ENCODE data around the gene CNOT11.

CNOT11 gene

DNA sequence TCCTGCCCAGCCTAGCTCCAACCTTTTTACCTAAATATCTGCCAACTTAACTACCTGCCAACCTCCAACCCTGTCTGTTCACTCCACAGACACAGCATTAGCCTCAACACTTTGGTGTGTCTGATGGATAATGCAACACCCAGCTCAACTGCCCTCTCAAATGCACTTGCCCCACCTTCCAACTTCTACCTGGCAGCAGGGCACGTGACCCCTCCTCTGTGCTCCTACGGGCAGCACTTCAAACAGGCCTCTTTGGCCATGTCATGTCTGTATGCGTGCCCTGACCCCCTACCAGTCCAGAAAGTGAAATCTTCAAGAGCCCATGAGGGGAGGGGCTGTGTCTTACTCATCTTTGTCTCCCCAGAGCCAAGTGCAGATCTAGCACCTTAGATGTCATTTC, 30.3 kb downstream of the CNOT11 start:
- no peak for DNase-seq

DNA sequence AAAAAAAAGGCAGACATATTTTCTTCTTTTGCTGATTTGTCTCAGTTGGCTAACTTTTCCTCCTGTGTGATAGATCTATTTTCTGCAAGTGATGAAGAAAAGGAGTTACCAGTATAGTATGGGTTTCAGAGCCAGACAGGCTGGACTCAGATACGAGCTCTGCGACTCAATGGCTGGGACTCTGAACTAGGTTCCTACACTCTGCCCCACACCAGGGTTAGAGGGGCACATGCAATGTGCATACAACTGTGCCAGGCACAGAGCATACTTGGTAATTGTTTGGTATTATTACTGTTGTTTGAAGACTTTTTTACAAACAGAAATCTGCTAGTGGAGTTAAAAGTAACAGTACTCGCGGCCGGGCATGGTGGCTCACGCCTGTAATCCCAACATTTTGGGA, 34.0 kb downstream of the CNOT11 start:
- no peak for DNase-seq

DNA sequence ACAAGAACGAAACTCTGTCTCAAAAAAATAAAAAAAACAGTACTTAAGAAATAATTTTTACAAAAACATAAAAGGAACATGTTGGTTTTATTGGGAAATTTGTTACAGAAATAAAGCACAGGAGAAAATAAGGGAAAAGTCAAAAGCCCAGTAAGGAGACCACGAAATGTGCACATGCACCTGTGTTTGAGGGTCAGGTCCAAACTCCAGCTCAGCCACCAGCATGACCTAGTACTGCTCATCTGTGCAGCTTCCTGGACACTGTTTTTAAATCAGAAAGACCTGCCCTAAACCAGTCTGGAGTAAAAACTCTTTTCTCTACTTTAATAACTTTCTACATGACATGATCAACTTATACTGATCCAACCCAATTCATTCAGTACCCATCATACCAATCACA, 34.6 kb downstream of the CNOT11 start:
- DNase-seq = no peak

DNA sequence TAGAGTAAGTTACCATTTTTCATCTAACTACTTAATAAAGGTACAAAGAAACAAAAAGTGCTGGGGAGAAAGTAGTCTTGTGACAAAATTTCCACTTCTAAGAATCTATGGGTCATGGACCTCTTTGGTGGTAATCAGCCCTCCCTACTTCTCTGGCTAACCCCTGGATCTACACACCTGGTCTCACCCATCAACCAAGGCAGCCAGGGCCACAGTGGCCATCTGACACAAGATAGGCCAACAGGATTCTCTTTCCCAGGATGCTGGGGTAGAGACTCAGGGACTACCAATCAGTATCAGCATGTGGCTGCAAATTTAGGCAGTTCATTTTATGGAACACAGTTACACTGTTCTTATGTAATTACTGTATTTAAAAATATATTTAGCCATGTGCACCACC, 38.0 kb downstream of the CNOT11 start:
- no peak for DNase-seq

GRCh38 chr2:101291973-101292372, 39.3 kb downstream of the CNOT11 start:
- DNase-seq = no peak

- no peak for DNase-seq
These were observed 40.9 kb downstream of the CNOT11 start for GRCh38 chr2:101293544-101293943.

DNA sequence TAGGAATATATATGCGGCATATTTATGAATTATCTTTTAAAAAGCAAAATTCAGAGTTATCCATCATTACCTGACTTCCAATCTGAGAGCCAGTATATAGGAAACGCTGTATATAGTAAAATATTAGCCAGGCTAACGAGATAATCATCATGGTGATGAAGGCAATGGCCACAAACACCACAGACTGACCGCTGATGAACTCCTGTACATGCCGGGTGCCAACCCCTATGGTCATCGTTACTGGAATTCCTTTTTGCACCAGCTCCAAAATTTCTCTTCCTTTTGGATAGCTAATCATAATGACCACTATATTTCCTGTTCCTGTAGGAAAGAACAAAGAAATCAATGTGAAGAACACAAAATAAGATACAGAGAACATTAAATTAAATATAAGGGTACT, 42.2 kb downstream of the CNOT11 start:
- no peak for DNase-seq

DNA sequence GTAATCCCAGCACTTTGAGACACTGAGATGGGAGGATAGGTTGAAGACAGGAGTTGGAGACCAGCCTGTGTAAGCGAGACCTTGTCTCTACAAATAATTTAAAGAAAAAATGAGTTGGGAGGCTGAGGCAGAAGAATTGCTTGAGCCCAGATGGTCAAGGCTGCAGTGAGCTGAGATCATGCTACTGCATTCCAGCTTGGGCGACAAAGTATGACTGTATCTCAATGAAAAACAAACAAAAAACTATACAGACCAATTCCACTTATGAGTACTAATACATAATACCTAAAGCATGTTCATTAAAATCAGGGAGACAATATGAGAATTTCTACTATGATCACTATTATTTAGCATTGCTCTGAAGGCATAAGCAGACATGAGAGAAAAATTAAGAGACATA, 43.2 kb downstream of the CNOT11 start:
- no peak for DNase-seq

DNA sequence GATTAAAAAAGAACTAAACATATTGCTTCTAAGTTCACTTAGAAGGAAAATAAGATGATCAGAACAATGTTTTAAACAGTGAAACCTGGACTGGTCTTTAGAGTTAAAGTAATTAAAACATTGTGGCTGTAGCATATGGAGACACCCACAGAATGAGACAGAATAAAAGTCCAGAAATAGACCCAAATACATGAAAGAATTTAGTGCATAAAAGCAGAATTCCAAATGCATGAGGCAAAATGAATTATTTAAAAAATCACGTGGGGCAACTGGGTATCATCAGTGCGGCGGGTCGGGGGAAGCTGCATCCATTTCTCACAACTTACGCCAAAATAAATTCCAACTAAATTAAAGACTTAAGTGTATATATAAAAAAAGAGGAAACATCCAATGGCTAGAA, 43.7 kb downstream of the CNOT11 start:
- no peak for DNase-seq

DNA sequence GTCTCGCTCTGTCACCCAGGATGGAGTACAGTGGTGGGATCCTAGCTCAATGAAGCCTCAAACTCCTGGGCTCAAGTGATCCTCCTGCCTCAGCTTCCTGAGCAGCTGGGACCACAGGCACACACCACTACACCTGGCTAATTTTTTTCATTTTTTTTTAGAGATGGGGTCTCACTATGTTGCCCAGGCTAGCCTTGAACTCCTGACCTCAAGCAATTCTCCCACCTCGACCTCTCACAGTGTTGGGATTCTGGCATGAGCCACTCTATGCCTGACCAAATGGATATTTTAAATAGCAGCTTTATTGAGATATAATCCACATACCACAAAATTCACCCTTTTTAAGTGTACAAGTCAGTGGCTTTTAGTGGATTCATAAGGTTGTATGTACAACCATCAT, 44.7 kb downstream of the CNOT11 start:
- no peak for DNase-seq

DNA sequence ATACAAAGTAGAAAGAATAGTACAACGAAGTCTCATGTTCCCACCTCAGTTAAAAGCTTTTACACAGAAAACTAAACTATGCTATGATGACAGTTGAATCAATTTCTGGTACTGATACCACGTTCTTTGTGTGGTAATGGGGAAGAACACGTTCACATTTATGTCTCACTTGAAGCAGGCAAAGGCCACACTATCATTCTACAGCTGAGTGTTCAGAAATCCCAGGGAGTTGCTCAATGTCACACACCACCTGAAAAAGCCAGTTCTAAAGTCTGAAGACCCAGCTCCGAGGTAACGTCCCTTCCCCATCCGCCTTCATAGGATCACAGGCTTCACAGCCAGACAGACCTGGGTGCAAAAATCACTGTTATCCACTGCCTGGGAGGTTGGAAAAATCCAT, 46.9 kb downstream of the CNOT11 start:
- no peak for DNase-seq

GRCh38 chr2:101300164-101300563, 47.5 kb downstream of the CNOT11 start:
- no peak for DNase-seq

- DNase-seq = no peak
These were observed 48.1 kb downstream of the CNOT11 start for GRCh38 chr2:101300836-101301235.

DNA sequence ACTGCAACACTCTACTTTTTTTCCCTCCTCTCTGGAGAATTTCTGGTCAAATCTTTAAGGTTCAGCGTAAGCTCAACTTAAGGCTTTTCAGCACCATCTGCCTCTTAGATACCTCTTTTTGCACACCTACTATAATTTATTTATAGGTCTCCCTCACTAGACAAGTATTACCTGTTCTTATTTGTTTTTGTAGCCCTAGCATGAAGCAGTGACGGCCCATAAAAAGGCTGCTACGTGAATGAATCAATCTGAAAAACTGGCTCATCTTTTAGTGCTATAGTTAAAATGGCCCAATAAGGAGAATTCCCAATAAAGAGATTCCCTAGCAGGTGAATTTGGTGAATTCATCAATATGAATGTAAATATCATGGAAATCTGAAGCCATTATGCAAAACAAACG, 49.3 kb downstream of the CNOT11 start:
- DNase-seq = no peak

- no peak for DNase-seq
These were observed 51.0 kb downstream of the CNOT11 start for GRCh38 chr2:101303688-101304087.

DNA sequence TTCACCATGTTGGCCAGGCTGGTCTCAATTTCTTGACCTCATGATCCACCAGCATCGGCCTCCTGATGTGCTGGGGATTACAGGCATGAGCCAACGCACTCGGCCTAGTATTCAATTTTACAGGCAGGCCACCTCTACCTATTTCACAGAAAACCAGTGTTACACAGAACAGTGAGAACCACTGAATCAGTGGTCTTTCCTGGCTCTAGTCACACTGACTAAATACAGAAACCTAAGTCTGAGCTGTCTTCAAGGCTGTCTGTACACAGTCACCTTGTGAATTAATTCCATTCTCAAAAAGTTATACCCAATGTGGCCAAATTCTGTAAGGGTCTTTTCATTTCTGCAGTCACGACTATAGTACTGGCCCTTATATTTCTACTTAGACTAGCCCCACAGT, 52.3 kb downstream of the CNOT11 start:
- DNase-seq = no peak

GRCh38 chr2:101305492-101306078, 52.9 kb downstream of the CNOT11 start:
- DNase-seq = no peak

DNA sequence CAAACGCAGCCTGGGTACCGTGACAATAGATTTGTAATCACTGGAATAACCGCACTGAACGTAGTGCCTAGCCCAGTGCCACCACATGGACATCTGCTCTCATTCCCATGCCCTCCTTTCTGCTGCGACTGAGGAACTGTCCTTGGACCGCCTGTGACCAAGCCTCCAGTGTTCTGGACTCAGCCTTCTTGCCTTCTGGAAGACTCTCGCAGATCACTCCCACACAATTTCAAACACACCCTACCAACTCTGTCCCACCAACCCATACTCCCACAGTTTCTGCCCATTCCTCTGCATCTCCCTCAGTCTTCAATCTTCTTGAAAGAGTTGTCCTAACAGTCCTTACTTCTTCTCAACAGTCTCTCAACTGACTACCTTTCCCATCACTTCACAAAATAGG, 53.7 kb downstream of the CNOT11 start:
- DNase-seq = no peak

GRCh38 chr2:101307503-101307902, 54.8 kb downstream of the CNOT11 start:
- DNase-seq = no peak

DNA sequence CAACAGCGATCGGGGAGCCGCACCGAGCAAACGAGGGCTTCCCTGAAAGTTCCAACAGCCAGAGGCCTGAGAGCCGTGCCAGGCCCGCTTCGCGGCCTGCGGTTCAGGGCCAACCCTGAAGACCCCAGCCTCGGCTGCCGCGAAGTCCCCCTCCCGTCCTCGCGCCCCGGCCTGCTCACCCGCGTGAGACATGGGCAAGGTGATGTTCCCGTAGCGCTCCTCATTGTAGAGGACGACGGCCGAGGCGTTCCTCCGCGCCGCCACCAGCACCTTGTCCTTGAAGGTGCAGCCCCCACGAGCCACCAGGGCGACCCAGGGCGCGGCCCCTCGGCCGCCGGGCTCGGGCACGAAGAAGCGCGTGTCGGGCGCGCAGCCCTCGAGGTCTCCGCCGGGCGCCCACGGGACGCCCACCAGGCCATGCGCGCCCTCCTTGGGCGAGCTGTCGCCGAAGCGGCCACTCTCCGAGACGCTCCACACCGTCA, 55.3 kb downstream of the CNOT11 start:
- no peak for DNase-seq

GRCh38 chr2:101308432-101309210, 55.9 kb downstream of the CNOT11 start, which contains the start of gene RNF149:
RNF149 (minus strand) TSS chr2:101308701; CDS start chr2:101308588, 113 bp downstream.
- DNase-seq = peak; percentile 97

GRCh38 chr2:101310090-101310833, 57.6 kb downstream of the CNOT11 start:
- DNase-seq = no peak

GRCh38 chr2:101310834-101311695, 58.4 kb downstream of the CNOT11 start:
- DNase-seq = no peak
